Right renal cortex interstitium (tissue), 3 donors: Measurements from ENCODE around the gene ASB2. TPM values are rescaled to one million over a fixed set of nuclear protein-coding genes. Genes with fewer than 3 reads are reported as not detected.

ENCODE experiments used
- DNase-seq, 3 donors: peaks; one replicate each; pipeline ENCODE4 v3.0.0-alpha.2; 2013; ENCODE audit warnings: low read depth in 3 of 3, low spot score in 2 of 3
- polyA plus RNA-seq, 3 donors: library from polyadenylated mRNA; unstranded; fragments of 120-200 nt; gene quantifications; one replicate each; pipeline ENCODE4 v1.2.1, GENCODE V29; 2013; ENCODE audit not compliant: insufficient read length in 3 of 3

ASB2 gene
- polyA plus RNA-seq, 3 donors: 0.24 to 0.42 (median 0.24) TPM

- DNase-seq: peak in 2 of 3 donors; percentile 56 to 64
These were observed 25.4 kb upstream of the ASB2 start for GRCh38 chr14:94001501-94002396.

- no peak for DNase-seq
These were observed 24.6 kb upstream of the ASB2 start for GRCh38 chr14:94001016-94001415.

- no peak for DNase-seq
These were observed 23.9 kb upstream of the ASB2 start for GRCh38 chr14:94000267-94000666.

DNA sequence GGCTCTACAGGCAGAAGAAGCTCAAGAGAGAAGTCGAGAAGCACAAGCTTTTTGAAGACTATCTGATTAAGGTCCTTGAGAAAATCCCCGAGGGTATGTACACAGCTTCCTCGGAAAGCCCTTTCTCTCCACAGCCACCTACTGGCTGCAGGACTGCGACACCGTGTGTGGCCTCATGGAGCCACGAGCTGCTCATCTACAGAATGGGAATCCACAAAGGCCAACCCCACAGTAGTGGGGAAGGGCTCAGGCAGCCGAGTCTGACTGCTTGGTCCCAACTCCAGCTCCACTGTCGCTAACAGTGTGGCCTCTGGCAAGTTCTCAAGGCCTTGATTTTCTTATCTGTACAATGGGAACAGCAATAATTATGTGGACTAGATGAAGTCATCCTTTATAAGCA is 23.2 kb upstream of the ASB2 start:
- DNase-seq: no peak

DNA sequence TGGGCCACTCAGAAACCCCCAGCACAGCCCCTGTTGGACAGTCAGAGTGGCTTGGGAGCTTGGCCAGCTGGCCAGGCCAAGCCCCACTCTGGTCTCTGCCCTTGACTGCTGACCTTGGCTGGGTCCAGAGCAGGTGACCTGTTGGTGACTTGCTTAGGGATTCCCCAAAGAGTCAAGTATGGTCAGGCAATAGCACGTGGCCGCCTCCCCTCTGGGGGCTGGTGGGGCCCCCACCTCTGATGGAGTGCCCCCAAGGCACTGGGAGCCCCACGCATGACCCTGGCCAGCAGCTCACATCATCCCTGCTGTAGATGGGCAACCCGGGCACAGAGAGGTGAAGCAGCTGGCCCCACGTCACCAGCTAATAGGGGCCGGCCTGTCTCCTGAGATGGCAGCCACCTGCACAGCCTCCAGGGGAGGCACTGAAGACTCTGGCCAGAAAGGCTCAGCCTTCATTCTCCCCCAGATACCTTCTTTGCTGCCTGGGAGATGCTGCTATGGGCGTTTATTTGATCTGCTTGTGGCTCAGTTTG is 22.6 kb upstream of the ASB2 start:
- DNase-seq: no peak

DNA sequence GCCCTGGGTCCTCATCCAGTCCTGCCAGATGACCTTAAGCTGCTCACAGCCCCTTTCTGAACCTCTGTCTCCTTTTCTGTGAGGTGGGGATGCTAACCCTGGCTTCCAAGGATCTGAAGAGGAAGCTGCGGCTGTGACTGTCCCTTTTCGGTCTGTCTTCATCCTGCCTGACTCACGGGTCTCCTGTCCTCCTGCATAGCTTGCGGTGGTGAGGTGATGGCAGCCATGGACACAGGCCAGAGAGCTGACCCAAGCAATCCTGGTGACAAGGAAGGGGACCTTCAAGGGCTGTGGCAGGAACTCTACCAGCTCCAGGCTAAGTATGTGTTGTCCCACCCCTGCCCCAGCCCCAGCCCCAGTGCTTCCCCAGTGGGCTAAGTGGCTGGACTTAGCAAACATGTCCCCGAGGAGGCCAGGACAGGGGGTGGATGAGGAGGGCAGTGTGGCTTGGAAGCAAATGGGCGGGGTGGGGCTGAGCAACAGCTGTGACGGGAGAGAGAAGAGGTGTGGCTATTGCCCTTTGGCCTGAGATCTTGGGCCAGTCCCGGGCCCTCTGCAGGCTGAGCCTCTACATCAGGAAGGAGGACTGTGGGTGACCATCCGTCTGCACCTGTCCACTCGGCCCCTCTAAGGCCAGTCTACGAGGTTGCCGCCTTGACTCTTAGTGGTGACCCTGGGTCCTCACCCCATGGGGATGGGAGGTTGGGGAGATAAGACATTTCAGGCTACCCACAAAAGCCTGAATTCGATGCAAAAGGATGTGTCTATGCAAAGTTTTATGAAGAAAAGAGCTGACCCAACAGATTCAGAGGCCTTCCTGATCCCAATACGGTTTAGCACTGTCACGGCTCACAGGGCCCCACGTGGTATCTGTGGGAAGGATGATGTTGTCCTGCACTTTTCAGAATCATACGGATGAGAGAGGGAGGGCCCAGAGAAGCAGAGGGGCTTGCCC is 21.8 kb upstream of the ASB2 start:
- no peak for DNase-seq

GRCh38 chr14:93997082-93997481 is 20.7 kb upstream of the ASB2 start, which contains the start of gene CCDC197:
TSS of gene CCDC197 (plus strand) at chr14:93997301. CDS start at chr14:93998132, 831 bp downstream.
- DNase-seq: no peak

- no peak for DNase-seq
These were observed 19.8 kb upstream of the ASB2 start for GRCh38 chr14:93996130-93996695.

DNA sequence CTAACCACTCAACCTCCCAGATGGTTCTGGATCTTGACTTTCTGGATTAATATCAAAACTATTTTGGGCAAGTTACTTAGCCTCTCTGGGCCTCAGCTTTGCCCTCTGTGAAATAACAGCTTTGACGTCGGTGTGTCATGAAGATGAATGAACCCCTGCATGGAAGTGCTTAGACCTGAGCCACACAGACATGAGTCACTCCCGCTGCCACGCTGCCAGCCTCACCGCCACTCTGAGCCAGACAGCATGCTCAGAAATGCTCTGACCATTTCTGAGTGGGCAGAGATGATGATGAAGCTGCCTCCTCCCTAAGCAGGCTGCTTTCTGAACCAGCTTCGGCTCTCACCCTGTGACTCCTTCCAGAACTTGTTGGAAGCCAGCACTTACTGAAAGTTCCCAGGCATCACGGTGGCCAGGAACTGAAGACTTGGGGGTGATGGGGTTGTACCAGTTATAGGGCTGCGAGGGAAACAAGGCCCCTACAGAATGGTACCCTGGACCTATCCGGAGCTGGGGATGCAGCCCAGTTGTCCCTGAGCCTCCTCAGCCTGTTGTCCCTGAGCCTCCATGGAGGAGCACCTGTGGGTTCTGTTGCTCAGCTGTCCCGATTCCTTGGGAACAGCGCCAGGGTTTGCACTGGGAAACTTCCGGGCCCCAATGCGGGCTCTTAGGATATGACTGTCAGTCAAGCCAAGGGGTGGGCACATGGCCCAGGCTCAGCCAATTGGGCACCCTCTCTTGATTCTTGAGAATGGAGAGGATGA is 18.7 kb upstream of the ASB2 start:
- DNase-seq: no peak

GRCh38 chr14:93993382-93993781 is 17.0 kb upstream of the ASB2 start:
- no peak for DNase-seq

DNA sequence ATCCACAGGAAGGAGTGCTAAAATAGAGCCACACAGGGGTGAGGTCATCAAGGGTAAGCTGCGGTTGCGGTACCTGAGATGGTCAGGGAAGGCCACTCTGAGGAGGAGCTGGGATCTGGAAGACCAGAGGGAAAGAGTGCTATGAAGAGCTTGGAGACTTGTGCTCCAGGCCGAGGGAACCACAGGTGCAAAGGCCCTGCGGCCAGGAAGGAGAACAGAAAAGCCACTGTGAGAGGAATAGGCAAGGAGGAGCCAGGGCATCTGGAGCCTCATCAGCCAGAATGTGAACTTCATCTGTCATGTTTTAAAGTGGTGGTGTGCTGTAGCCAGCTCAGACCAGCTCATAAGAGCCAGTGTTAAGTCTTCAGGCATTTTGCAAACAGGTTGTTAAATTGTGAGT is 15.3 kb upstream of the ASB2 start:
- no peak for DNase-seq

GRCh38 chr14:93991212-93991611 is 14.8 kb upstream of the ASB2 start:
- no peak for DNase-seq

DNA sequence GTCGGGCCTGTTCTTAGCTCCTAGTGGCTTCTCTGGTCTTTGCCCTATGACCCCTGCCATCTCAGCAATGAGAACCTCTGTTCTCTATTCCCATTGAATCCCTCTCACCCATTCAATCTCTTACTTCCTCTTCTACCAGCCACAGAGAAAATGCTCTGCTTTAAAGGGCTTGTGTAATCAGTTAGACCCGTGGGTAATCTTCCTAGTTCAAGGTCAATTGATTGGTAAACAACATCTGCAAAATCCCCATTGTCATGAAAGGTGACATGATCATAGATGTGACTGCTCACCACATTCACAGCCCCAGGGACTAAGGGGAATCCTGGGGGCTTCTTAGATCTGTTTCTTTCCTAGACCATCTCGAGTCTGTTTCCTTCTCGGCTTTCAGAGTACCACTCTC is 13.6 kb upstream of the ASB2 start:
- no peak for DNase-seq

GRCh38 chr14:93987815-93988476 is 11.6 kb upstream of the ASB2 start:
- DNase-seq: no peak

DNA sequence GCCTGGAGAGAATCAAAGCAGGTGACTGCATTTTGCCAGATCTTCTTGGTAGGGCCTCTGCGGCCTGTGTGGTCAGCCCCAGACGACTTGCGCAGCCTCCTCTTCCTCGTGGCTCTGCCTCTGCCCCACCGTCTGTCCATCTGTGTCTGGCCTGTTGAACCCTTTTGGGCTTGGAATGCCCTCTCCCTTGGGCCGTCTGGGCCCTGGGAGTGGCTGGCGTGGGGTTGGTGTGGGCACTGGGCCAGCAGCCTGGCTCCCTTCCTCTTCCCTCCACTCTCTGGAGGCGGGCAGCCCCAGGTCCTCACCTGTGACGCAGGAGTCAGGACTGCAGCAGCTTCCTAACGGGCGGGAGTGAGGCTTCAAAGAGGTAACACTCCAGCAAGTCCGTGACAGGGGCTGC is 11.0 kb upstream of the ASB2 start:
- no peak for DNase-seq

DNA sequence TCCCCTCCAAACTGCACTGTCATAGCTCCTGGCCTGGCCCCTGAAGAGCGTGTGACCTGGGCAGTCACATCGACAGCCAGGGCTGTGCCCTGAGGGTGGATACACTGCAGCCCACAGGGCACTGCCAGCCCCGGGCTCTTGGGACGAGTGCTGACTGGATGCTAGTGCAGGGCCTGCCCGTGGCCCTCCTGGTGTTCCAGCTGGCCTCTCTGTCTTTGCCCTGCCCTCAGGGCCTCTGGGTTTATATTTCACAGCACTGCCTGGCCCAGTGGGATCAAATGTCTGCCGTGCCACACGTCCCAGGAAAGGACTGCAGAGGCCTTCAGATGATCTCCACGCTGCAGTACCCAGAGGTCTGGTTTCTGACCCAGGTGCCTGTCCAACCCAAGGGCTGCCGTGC is 10.6 kb upstream of the ASB2 start:
- peak in 1 of 3 donors; percentile 30 for DNase-seq

DNA sequence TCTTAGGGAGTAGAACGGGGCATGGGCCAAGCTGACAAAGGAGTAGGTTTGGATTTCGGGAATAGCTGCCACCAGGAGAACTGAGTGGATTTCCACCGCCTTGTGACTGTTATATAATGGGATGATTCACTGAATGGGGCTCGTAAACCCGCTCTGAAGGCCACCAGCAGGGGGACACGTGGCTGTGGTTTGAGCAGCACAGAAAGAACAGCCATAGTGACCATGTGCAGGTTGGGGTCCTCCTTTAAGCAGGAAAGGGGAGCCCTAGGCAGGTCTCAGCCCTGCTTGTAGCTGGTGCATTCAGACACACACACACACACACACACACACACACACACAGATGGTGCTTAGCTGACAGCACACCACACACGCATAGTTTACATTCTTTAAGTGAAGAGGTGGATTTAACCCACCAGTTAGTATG is 8.6 kb upstream of the ASB2 start:
- DNase-seq: no peak

- no peak for DNase-seq
These were observed 7.7 kb upstream of the ASB2 start for GRCh38 chr14:93984070-93984469.

GRCh38 chr14:93982230-93983007 is 6.0 kb upstream of the ASB2 start:
- no peak for DNase-seq
